Lung (tissue), 12 donors: Measurements from ENCODE around the gene PDE4B. TPM values are rescaled to one million over a fixed set of nuclear protein-coding genes. Genes with fewer than 3 reads are reported as not detected.

ENCODE experiments used
- ATAC-seq: fragments of 200-7000 bp; cut with Tn5 transposase; one replicate; pipeline ENCODE4 v1.9.1; 2020; ENCODE audit warnings: moderate number of reproducible peaks; ENCODE audit not compliant: insufficient read depth, low FRiP score
- DNase-seq, 3 donors: peaks; one replicate each; pipeline ENCODE4 v3.0.0-alpha.2; 2013 to 2017
- H3K27ac ChIP-seq, 2 donors: one replicate each; pipeline ENCODE4 v1.5.1; 2013; ENCODE audit warnings: mild to moderate bottlenecking in 2 of 2, moderate library complexity in 2 of 2, control low read depth in 1 of 2, inconsistent platforms in 1 of 2, low read depth in 1 of 2, low read length in 1 of 2
- H3K27me3 ChIP-seq, 3 donors: one replicate each; pipeline ENCODE4 v1.5.1; 2013; ENCODE audit warnings: low read length in 2 of 3; ENCODE audit not compliant: control insufficient read depth in 3 of 3, insufficient read depth in 3 of 3
- H3K36me3 ChIP-seq, 4 donors: one replicate each; pipeline ENCODE4 v1.5.1; 2013; ENCODE audit warnings: low read length in 4 of 4, mild to moderate bottlenecking in 1 of 4, moderate library complexity in 1 of 4; ENCODE audit not compliant: control insufficient read depth in 4 of 4, insufficient read depth in 4 of 4
- H3K4me1 ChIP-seq, 5 donors: one replicate each; pipeline ENCODE4 v1.5.1; 2013; ENCODE audit warnings: low read length in 5 of 5, mild to moderate bottlenecking in 2 of 5, moderate library complexity in 1 of 5; ENCODE audit not compliant: control insufficient read depth in 5 of 5, insufficient read depth in 5 of 5
- H3K4me3 ChIP-seq: one replicate; pipeline ENCODE4 v1.5.1; 2013; ENCODE audit warnings: mild to moderate bottlenecking, control low read depth, moderate library complexity
- H3K9ac ChIP-seq, 2 donors: one replicate each; pipeline ENCODE4 v1.5.1; 2013; ENCODE audit warnings: low read length in 2 of 2, control low read depth in 1 of 2; ENCODE audit not compliant: insufficient read depth in 1 of 2
- H3K9me3 ChIP-seq, 4 donors: one replicate each; pipeline ENCODE4 v1.5.1; 2013; ENCODE audit warnings: low read length in 3 of 4, mild to moderate bottlenecking in 1 of 4, moderate library complexity in 1 of 4; ENCODE audit not compliant: control insufficient read depth in 4 of 4, insufficient read depth in 3 of 4
- WGBS, 2 donors: extraction: QIAGEN DNeasy Blood & Tissue Kit; methylation state at CpG; one replicate each; pipeline ENCODE4 v1.1.7; 2013; 5-methylcytosine and 5-hydroxymethylcytosine counted together
- polyA plus RNA-seq, 2 donors: library from polyadenylated mRNA; stranded (reverse); fragments of 200-250 nt; gene quantifications; one replicate each; pipeline ENCODE4 v1.2.1, GENCODE V29; 2013
- total RNA-seq, 2 donors: library from RNA; depleted of rRNA in 1 of 2; stranded (reverse); fragments of >200 nt in 1 of 2; gene quantifications; one replicate each; pipeline ENCODE4 v1.2.1, GENCODE V29; 2014 to 2021
- TF ChIP-seq, protein P1 (sequence below): IDR thresholded peaks from 2 replicates; pipeline ENCODE4 v1.5.1; 2012; ENCODE audit warnings: mild to moderate bottlenecking; ENCODE audit errors: control extremely low read depth, extremely low read depth
- donor health status: control.
- donor health status: control.
- donor health status: Bipolar disorder and iron deficiency.
- donor health status: healthy.
- donor health status: DM: yes; HTN: yes; CAD: no.

PDE4B gene
- total and polyA plus RNA-seq, 4 donors: 4.0 to 96.2 (median 20.2) TPM

DNA sequence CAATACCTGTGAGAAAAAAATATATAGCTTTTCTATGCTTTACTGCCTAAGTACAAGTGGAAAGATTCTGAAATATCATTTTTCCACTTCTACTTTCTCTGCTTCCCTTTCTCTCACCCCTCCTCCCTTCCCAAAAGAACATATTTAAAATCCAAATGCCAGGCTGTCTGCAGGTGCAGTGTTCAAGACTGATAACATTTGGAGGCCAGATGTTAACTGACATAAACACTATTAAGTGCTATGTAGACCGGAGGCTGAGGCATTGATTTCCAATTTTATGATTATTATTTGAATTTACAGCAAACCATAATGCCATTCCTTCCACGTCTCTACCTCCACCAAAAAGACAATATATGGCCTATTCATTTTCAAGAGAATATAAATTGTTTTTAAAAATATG lies 444.3 kb downstream of the PDE4B start:
- H3K9me3 ChIP-seq: no peaks in the 10 kb centered on the region
- H3K4me3 ChIP-seq: no peak overlapping the region
- ATAC-seq (no peak), DNase-seq (no peak)
- TF ChIP-seq, protein P1, sequence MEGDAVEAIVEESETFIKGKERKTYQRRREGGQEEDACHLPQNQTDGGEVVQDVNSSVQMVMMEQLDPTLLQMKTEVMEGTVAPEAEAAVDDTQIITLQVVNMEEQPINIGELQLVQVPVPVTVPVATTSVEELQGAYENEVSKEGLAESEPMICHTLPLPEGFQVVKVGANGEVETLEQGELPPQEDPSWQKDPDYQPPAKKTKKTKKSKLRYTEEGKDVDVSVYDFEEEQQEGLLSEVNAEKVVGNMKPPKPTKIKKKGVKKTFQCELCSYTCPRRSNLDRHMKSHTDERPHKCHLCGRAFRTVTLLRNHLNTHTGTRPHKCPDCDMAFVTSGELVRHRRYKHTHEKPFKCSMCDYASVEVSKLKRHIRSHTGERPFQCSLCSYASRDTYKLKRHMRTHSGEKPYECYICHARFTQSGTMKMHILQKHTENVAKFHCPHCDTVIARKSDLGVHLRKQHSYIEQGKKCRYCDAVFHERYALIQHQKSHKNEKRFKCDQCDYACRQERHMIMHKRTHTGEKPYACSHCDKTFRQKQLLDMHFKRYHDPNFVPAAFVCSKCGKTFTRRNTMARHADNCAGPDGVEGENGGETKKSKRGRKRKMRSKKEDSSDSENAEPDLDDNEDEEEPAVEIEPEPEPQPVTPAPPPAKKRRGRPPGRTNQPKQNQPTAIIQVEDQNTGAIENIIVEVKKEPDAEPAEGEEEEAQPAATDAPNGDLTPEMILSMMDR: no peak
- H3K4me1 ChIP-seq: peaks cover 0 to 5% (median 0%) of the 10 kb centered on the region in 5 donors
- no peak overlapping the region for H3K9ac ChIP-seq
- no peaks in the 10 kb centered on the region for H3K36me3 ChIP-seq
- H3K27ac ChIP-seq: no peak overlapping the region
- no peaks in the 10 kb centered on the region for H3K27me3 ChIP-seq
- WGBS, 2 donors: 74 to 86% methylated on average over 2 of the region's 2 CpGs

DNA sequence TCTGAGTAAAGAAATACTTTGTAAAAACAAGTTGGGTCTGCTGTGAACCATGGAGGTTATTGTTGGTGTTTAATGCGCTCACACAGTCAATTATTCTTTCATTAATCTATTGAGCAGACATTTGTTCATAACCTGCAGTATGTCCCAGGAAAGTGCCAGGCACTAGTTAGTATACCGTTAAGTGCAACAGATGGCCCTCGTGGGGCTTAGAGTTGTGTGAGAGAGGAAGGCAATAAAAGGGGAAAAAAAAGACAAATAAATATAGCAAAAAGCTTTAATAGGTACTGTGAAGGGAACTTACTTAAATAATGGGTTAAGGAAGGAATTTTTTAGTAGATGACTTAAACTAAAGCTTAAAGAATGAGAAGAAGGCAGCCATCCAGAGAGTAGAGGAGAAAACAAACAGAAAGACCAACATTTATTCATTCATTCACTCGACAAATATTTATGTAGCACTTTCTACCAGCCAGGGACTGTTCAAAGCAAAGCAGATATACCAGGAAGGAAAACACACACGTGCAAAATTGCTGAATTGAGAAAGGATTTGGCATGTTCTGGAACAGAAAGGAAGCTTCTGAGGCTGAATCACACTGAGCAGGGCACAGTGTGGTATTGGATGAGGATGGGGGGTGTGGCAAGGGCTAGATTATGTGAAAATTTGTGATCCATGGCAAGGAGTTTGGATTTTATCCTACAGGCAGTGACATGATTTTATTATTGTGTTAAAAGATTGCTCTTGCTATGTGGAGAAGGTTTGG lies 445.2 kb downstream of the PDE4B start:
- H3K4me1 ChIP-seq: peaks cover 0 to 5% (median 0%) of the 10 kb centered on the region in 5 donors
- H3K27me3 ChIP-seq: no peaks in the 10 kb centered on the region
- WGBS, 2 donors: 59 to 70% methylated on average over 5 of the region's 5 CpGs
- no peaks in the 10 kb centered on the region for H3K9me3 ChIP-seq
- TF ChIP-seq, protein P1: no peak
- H3K27ac ChIP-seq: no peak overlapping the region
- H3K36me3 ChIP-seq: no peaks in the 10 kb centered on the region
- no peak for ATAC-seq
- H3K4me3 ChIP-seq: no peak overlapping the region
- no peak overlapping the region for H3K9ac ChIP-seq
- no peak for DNase-seq

DNA sequence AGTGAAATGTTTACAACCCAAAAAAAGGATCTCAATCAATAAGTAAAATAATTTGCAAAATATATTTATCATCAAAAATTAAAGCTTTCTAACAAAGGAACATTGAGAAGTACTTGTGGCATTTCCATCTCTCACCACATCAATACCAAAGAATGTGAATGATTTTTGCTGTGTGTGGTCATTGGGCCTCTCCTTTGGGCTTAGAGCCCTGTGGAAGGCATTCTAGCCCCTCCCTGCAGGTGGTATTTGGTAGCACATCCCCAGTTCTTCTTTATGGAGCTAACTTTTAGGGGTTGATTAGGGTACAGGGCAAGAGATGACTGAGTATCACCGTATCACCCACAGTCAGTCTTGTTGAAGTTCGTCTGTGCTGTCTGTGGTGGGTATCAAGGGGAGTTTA lies 447.1 kb downstream of the PDE4B start:
- no peak overlapping the region for H3K9ac ChIP-seq
- H3K4me1 ChIP-seq: peaks cover 0 to 5% (median 0%) of the 10 kb centered on the region in 5 donors
- TF ChIP-seq, protein P1: no peak
- DNase-seq (no peak), ATAC-seq (no peak)
- H3K27ac ChIP-seq: no peak overlapping the region
- no peaks in the 10 kb centered on the region for H3K9me3 ChIP-seq
- 89 to 93% methylated on average over 2 of the region's 2 CpGs for WGBS, 2 donors
- H3K36me3 ChIP-seq: no peaks in the 10 kb centered on the region
- no peaks in the 10 kb centered on the region for H3K27me3 ChIP-seq
- no peak overlapping the region for H3K4me3 ChIP-seq
